H9 (cell line): ENCODE results near the gene MIOS. TPM values are rescaled to one million over a fixed set of nuclear protein-coding genes. Genes with fewer than 3 reads are reported as not detected.

Experiments used
- DNase-seq: peaks from one replicate; pipeline ENCODE4 v3.0.0-alpha.2; 2017
- H2AFZ ChIP-seq: one replicate; pipeline ENCODE4 v1.6.1; 2013; ENCODE audit warnings: mild to moderate bottlenecking, low read length, control low read depth, moderate library complexity
- H2AK5ac ChIP-seq: 2 replicates; pipeline ENCODE4 v1.6.1; 2013; ENCODE audit warnings: low read length, control low read depth, mixed read lengths; ENCODE audit not compliant: insufficient read length
- H2BK120ac ChIP-seq: one replicate; pipeline ENCODE4 v1.6.1; 2013; ENCODE audit warnings: low read depth, mild to moderate bottlenecking, low read length, control low read depth, inconsistent platforms; ENCODE audit not compliant: poor library complexity, severe bottlenecking
- H2BK12ac ChIP-seq: 2 replicates; pipeline ENCODE4 v1.6.1; 2013; ENCODE audit warnings: low read length, control low read depth, mixed read lengths, low read depth; ENCODE audit not compliant: insufficient read length
- H2BK15ac ChIP-seq: 2 replicates; pipeline ENCODE4 v1.6.1; 2013; ENCODE audit warnings: low read depth, low read length, control low read depth
- H2BK20ac ChIP-seq: one replicate; pipeline ENCODE4 v1.6.1; 2013; ENCODE audit warnings: low read depth, mild to moderate bottlenecking, low read length, control low read depth, inconsistent platforms; ENCODE audit not compliant: poor library complexity, severe bottlenecking
- H2BK5ac ChIP-seq: 2 replicates; pipeline ENCODE4 v1.6.1; 2013; ENCODE audit warnings: low read length, control low read depth, mixed read lengths; ENCODE audit not compliant: insufficient read length
- H3K14ac ChIP-seq: 2 replicates; pipeline ENCODE4 v1.6.1; 2013; ENCODE audit warnings: low read length, control low read depth; ENCODE audit not compliant: insufficient read depth
- H3K18ac ChIP-seq: 2 replicates; pipeline ENCODE4 v1.6.1; 2013; ENCODE audit warnings: low read depth, mild to moderate bottlenecking, mixed read lengths, low read length, control low read depth; ENCODE audit not compliant: insufficient read length
- H3K23ac ChIP-seq: 2 replicates; pipeline ENCODE4 v1.6.1; 2013; ENCODE audit warnings: low read length, control low read depth, mixed read lengths, low read depth; ENCODE audit not compliant: insufficient read length
- H3K23me2 ChIP-seq: 2 replicates; pipeline ENCODE4 v1.6.1; 2013; ENCODE audit warnings: low read depth, mild to moderate bottlenecking, mixed read lengths, low read length, control low read depth; ENCODE audit not compliant: insufficient read length, poor library complexity, severe bottlenecking
- H3K27ac ChIP-seq: 2 replicates; pipeline ENCODE4 v1.5.1; 2013; ENCODE audit warnings: low read length, control low read depth, mixed read lengths, low read depth; ENCODE audit not compliant: insufficient read length
- H3K27me3 ChIP-seq: 2 replicates; pipeline ENCODE4 v1.6.1; 2013; ENCODE audit warnings: low read length, control low read depth, inconsistent platforms; ENCODE audit not compliant: insufficient read depth
- H3K4ac ChIP-seq: 2 replicates; pipeline ENCODE4 v1.6.1; 2013; ENCODE audit warnings: low read depth, mild to moderate bottlenecking, control low read depth, inconsistent platforms, low read length, moderate library complexity
- H3K4me1 ChIP-seq: 2 replicates; pipeline ENCODE4 v1.6.1; 2013; ENCODE audit warnings: low read length, control low read depth, inconsistent platforms; ENCODE audit not compliant: insufficient read depth
- H3K4me2 ChIP-seq: 2 replicates; pipeline ENCODE4 v1.6.1; 2013; ENCODE audit warnings: low read length, control low read depth, mixed read lengths; ENCODE audit not compliant: insufficient read length, insufficient read depth
- H3K56ac ChIP-seq: 2 replicates; pipeline ENCODE4 v1.6.1; 2013; ENCODE audit warnings: low read depth, mild to moderate bottlenecking, mixed read lengths, low read length, control low read depth; ENCODE audit not compliant: insufficient read length
- H3K79me1 ChIP-seq: 2 replicates; pipeline ENCODE4 v1.6.1; 2013; ENCODE audit warnings: low read depth, mild to moderate bottlenecking, moderate library complexity, low read length, control low read depth, inconsistent platforms; ENCODE audit not compliant: insufficient read depth, poor library complexity, severe bottlenecking
- H3K79me2 ChIP-seq: 2 replicates; pipeline ENCODE4 v1.6.1; 2013; ENCODE audit warnings: low read length, control low read depth, inconsistent platforms; ENCODE audit not compliant: insufficient read depth
- H3K9ac ChIP-seq: 2 replicates; pipeline ENCODE4 v1.6.1; 2013; ENCODE audit warnings: low read length, control low read depth, mixed read lengths; ENCODE audit not compliant: insufficient read length; ENCODE audit errors: extremely low read depth
- H3K9me3 ChIP-seq: one replicate; pipeline ENCODE4 v1.6.1; 2013; ENCODE audit warnings: low read depth, low read length, inconsistent platforms; ENCODE audit not compliant: control insufficient read depth
- H3T11ph ChIP-seq: one replicate; pipeline ENCODE4 v1.6.1; 2013; ENCODE audit warnings: mild to moderate bottlenecking, low read length, control low read depth, inconsistent platforms
- H4K20me1 ChIP-seq: one replicate; pipeline ENCODE4 v1.6.1; 2013; ENCODE audit not compliant: control insufficient read depth, insufficient read length, insufficient read depth
- H4K5ac ChIP-seq: 2 replicates; pipeline ENCODE4 v1.6.1; 2013; ENCODE audit warnings: low read depth, mild to moderate bottlenecking, mixed read lengths, low read length, control low read depth; ENCODE audit not compliant: insufficient read length
- H4K8ac ChIP-seq: replicated peaks from 2 replicates; pipeline ENCODE4 v1.6.1; 2013; ENCODE audit warnings: low read length, control low read depth, mixed read lengths, low read depth; ENCODE audit not compliant: insufficient read length
- H4K91ac ChIP-seq: 2 replicates; pipeline ENCODE4 v1.6.1; 2013; ENCODE audit warnings: low read depth, mild to moderate bottlenecking, moderate library complexity, mixed read lengths, low read length, control low read depth; ENCODE audit not compliant: insufficient read length
- H3K27ac Mint-ChIP-seq, 3 experiments: 2 replicates in 2 of 3; 3 replicates in 1 of 3; pipeline ENCODE4 v1.8.0; 2020 to 2021; ENCODE audit warnings: mixed read lengths in 3 of 3, mild to moderate bottlenecking in 1 of 3, moderate library complexity in 1 of 3
- H3K27me3 Mint-ChIP-seq: 2 replicates; pipeline ENCODE4 v1.8.0; 2021; ENCODE audit warnings: low read depth, mild to moderate bottlenecking, moderate library complexity, mixed read lengths
- H3K36me3 Mint-ChIP-seq, 3 experiments: 2 replicates in 2 of 3; 3 replicates in 1 of 3; pipeline ENCODE4 v1.8.0; 2020 to 2021; ENCODE audit warnings: low read depth in 3 of 3, mixed read lengths in 3 of 3; ENCODE audit not compliant: insufficient read depth in 1 of 3
- H3K4me1 Mint-ChIP-seq, 2 experiments: 2 replicates each; pipeline ENCODE4 v1.8.0; 2020; ENCODE audit warnings: mixed read lengths in 2 of 2
- H3K4me3 Mint-ChIP-seq, 2 experiments: 2 replicates in 1 of 2; 3 replicates in 1 of 2; pipeline ENCODE4 v1.8.0; 2020 to 2021; ENCODE audit warnings: mild to moderate bottlenecking in 2 of 2, mixed read lengths in 2 of 2, moderate library complexity in 1 of 2
- H3K9me3 Mint-ChIP-seq, 2 experiments: 2 replicates in 1 of 2; 3 replicates in 1 of 2; pipeline ENCODE4 v1.8.0; 2020; ENCODE audit warnings: mild to moderate bottlenecking in 2 of 2, mixed read lengths in 2 of 2, moderate library complexity in 1 of 2
- CTCF ChIP-seq: fragments of 200-600 bp; sonication (generic); conservative IDR thresholded peaks from 3 replicates; pipeline ENCODE4 v1.8.0; 2021; ENCODE audit warnings: antibody characterized with exemption, mild to moderate bottlenecking
- WGBS: extraction: QIAGEN DNeasy Blood & Tissue Kit; methylation state at CpG from one replicate; pipeline ENCODE4 v1.1.7; 2013; ENCODE audit warnings: missing lambda C conversion rate, low lambda C conversion rate, mixed read lengths; ENCODE audit not compliant: insufficient read length; ENCODE audit errors: extremely low coverage; 5-methylcytosine and 5-hydroxymethylcytosine counted together
- total RNA-seq: library from RNA; stranded (reverse); gene quantifications from 2 replicates; pipeline ENCODE4 v1.2.1, GENCODE V29; 2021

The MIOS gene
- total RNA-seq, 1 experiment from 2014 or later, result 46.4 TPM

- no peak for TF ChIP-seq CTCF
- no peaks in the 10 kb centered on the region; the same call in 1 of the 2 replicates for H3K79me2 ChIP-seq
- H3K23me2 ChIP-seq, result no peaks in the 10 kb centered on the region
- H4K8ac ChIP-seq, result no peak overlapping the region
- H2BK12ac ChIP-seq, result no peak overlapping the region
- H3K56ac ChIP-seq, result no peak overlapping the region
- no CpG with 5 or more reads among the region's 1 CpG for WGBS
- no peak overlapping the region for H3K4ac ChIP-seq
- H3K4me2 ChIP-seq, result no peak overlapping the region
- no peak overlapping the region for H3T11ph ChIP-seq
- H4K20me1 ChIP-seq, result no peaks in the 10 kb centered on the region
- H3K9me3 ChIP-seq, result no peaks in the 10 kb centered on the region
- H3K27ac Mint-ChIP-seq, result no peak overlapping the region
- H3K79me1 ChIP-seq, result peaks cover 4% of the 10 kb centered on the region
- no peak overlapping the region for H3K9ac ChIP-seq
- H2AFZ ChIP-seq, result no peak overlapping the region
- peaks cover 11 to 21% of the 10 kb centered on the region in 2 experiments; a peak in 3 of 4 replicates for H3K4me1 Mint-ChIP-seq
- no peak overlapping the region for H2BK5ac ChIP-seq
- peaks cover 10 to 14% of the 10 kb centered on the region in 2 experiments for H3K9me3 Mint-ChIP-seq
- no peak overlapping the region for H4K5ac ChIP-seq
- H3K23ac ChIP-seq, result no peak overlapping the region
- no peak overlapping the region for H2AK5ac ChIP-seq
- H3K27me3 Mint-ChIP-seq, result no peaks in the 10 kb centered on the region
- H3K4me3 Mint-ChIP-seq, result no peak overlapping the region
- H2BK20ac ChIP-seq, result no peak overlapping the region
- no peaks in the 10 kb centered on the region for H3K4me1 ChIP-seq
- no peak overlapping the region for H3K18ac ChIP-seq
- no peak overlapping the region for H4K91ac ChIP-seq
- H3K14ac ChIP-seq, result no peak overlapping the region
- H2BK120ac ChIP-seq, result no peak overlapping the region
- H3K27ac ChIP-seq, result no peak overlapping the region
- no peak for DNase-seq
- H2BK15ac ChIP-seq, result no peak overlapping the region
- H3K27me3 ChIP-seq, result no peaks in the 10 kb centered on the region
- H3K36me3 Mint-ChIP-seq, result peaks cover 8 to 21% (median 17%) of the 10 kb centered on the region in 3 experiments
Measured at GRCh38 chr7:7652798-7653540, 86.3 kb downstream of the MIOS start.
